SKM-1 treated with dmso at 0.1 percent for 144 hours (cell line): ENCODE data around the gene LINC00237.

ENCODE experiments used
- DNase-seq: peaks from one replicate; lab custom pipeline; 2025; ENCODE audit not compliant: unreplicated experiment; lab: John Stamatoyannopoulos, UW

Gene LINC00237

DNA sequence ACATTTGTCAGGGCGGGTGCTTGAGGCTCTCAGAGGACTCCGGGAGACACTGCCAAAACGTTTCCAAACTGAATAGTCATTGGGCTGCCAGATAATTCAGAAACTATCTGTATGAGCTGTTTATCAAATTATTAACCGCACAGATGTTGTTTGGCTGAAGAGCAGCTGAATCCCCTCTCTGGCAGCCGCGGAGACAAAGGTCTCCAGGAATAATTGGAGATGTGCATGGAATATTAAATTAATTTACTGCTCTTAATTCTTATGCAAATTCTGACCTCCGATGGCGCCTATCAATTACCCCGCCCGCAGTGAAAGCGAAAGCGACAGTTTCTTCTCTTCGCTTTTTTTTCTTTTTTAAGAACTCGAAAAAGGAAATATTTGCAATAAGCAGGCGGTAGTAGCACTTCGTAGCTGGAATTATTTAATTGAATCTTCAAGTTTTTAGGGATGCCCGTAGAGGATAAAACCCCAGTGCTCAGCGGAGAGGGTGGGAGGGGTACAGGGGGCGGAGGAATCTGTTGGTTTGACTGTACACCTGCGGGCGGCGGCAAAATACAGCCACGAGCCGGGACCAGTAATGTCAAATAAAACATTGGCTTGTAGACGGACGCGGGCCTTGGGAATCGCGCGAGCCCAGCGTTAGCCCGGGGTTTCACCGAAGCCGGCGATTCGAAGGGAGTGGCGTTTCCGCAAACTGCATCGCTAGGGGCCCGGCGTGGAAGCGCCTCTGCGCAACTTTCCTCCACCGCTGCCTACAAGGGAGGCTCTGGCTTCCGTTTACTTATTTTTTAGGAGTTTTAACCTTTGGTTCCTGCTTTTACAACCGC lies 6.2 kb downstream of the LINC00237 start:
- DNase-seq: peak; percentile 88

DNA sequence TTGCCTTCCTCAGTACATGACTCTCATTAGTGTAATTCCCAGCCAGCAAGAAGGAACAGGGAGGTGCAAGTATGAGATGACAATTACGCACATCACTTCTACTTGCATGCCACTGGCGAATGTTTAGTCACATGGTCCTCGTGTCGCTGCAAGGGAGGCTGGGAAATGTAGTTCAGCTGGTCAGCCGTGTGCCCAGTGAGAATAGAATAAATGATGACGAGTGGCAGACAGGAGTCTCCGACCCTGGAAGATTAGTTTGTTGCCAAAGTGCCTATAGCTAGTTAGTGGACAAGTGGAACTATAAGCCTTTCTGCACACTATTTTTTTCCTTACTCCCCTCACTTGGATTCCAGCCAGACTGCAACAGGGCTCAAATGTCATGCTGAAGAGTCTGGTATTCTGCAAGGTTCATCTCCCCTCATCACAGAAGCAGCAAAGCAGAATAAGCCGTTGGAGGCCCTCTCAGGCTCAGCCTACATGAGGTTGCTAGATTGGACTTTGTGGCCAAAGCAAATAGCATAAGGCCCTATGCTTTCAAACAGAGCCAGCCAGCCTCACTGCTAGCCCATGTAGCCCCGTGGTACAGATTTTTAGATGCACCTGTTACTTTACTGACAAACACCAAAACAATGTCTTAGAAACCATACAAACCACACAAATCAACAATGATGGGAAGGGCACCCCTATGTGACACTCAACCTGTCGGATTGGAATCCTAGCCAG lies 9.7 kb downstream of the LINC00237 start:
- no peak for DNase-seq

DNA sequence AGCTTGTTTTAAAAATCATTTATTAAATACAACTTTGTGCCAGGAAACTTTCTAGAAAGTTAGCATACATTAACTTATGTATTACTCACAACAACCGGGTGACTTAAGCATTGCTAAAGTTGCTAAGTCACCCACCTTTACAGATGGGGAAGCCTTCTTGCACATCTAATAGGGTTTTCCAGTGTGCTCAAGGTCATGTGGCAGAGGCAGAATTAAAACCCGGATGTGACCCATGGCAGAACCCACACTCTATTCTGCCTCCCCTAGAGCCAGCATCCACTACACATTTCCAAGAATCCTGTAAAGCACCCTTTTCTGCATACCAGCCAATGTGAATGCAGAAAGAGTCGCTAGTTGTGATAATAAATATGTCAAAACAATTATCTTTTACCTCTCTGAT lies 13.4 kb downstream of the LINC00237 start:
- no peak for DNase-seq

DNA sequence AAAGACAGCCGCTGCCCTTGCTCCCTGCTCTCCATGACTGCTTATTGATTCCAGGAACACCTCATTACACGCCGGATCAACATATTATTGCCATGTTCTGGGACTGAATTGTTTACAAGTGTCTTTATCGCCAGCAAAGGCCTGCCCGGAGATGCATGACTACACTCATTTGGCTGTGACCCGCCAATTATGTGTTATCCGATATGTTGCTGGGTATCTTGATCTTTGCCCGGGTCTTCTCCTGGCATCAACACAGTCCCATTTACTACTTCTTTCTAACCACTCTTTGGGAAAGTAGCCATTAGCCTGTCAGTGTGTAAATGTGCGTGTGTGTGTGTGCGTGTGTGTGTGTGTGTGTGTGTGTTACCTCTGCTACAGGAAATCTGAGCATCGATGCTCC lies 15.4 kb downstream of the LINC00237 start:
- DNase-seq: no peak

DNA sequence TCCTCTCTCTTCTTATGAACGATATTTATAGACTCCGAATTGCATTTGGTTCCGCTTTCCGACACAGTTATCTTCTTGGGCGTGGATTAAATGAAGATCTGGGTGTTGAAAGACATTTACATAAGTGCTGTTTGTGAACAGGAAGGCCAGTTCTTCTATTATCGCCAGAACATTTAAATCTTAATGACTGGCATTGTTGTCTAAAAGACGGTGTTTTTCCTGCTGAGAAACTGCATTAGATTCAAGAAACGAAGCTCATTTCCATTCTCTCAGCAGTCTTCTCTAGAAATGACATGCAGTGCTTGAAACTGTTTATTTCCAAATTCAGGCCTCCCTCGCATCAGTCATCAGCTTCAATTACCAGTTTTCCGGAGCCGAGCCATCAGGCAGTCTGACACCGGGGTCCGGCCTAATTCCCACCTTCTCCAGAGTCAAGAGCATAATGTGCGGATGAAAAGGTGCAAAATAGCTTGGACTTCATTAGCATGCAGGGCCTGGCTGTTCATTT lies 16.0 kb downstream of the LINC00237 start:
- DNase-seq: peak; percentile 82

DNA sequence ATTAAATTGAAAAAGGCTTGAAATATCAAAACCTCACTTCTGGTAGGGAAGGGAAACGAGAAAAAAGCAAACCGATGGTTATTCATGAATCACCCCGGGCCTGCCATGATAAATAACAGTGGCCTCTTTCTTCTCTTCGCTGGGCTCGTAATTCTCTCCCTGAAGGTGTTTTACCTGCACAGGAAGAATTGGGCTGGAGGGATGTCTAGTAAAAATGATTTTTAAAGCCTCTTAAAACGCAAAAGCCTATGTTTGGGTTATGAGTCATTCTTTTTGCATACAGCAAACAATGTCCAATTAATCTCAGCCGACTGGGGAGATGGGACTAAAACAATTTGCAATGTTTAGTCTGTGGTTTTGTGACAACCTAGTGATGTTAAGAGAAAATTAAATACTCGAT lies 16.8 kb downstream of the LINC00237 start:
- DNase-seq: no peak

DNA sequence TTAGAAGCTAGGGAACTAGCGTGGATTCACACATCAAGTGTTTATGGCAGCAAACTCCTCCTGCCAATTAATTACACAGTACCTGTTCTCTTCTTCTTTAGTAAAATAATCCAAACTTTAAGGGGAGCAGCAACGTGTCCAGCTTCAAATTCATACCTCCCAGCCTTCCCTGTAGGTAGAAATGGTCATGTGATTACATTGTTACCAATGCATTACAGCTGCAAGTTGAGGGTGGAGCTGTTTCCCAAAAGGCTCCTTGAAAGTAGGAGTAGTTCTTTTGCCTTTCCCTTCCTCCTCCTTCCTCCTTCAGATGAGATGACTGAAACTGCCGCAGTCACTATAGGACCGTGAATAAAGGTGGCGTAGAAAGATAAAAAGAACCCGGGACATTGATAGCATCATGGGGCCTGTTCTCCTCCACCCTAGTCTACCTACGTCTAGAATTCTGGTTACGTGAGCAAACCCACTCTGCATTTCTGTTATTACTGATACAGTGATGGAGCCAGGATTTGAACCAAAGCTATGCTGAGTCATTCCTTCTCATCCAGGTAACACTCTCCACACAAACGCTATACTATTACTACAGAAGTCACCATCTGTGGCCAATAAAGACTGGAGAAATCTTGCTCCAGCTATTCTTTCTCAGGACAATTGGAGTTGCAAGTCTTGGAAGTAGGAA lies 18.2 kb downstream of the LINC00237 start:
- no peak for DNase-seq

DNA sequence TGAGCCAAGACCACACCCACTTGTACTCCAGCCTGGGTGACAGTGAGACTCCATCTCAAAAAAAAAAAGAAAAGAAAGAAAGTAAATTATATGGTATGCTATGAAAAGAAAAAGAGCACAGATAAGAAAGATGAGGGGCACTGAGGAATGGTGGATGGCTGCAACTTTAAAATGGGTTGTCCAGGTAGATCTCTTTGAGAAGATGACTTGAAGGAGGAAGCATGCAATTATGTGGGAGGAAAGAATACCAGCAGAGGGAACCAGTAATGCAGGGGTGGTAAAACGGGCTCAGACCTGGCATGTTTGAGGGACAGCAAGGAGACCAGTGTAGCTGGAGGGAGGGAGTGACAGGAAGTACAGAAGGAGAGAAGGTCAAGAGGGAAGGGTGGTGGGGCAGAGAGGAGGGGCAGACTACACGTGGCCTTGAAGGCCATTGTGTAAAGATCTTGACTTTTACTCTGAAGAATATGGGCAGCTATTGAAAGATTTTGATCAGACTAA lies 22.3 kb downstream of the LINC00237 start:
- no peak for DNase-seq

DNA sequence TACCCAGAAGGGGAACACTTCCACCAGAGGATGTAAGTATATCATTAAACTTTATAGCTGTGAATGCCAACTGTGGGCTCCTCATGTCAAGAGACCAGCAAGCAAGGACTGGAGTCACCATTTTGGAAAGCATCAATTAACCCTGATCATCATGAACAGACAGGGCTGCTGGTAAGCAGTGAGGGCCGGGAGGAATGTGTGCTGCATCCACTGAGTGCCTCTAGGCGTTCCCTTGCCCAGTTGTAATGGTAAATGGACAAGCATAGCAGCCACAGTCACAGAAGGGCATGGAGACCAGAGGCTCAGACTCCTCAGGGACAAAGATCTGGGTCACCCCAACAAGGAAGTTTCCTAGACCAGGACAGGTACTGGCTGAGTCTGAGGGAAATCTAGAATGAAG lies 23.6 kb downstream of the LINC00237 start:
- DNase-seq: no peak

DNA sequence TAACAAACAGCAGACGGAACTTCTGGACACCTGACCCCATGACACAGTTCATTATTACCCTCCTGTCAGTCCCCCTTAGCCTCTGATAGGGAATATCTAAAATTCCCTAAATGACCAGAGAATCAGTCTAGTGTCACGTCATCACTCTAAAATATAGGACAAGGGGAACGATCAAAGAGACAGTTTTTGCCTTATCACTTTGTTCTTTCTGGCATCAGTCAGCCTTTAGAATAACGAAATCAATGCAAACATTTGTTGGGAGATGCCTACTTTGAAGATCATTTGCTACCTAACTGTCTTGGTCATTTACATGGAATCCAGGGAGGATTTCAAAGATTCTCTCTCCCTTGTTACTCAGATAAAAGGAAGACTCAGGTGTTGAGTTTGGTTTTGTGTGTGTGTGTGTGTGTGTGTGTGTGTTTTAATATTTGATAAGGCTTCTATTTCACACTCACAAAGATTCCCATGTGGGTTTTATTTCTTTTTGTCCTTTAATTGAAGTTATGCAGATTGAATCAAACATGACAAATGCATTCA lies 28.3 kb downstream of the LINC00237 start:
- no peak for DNase-seq

DNA sequence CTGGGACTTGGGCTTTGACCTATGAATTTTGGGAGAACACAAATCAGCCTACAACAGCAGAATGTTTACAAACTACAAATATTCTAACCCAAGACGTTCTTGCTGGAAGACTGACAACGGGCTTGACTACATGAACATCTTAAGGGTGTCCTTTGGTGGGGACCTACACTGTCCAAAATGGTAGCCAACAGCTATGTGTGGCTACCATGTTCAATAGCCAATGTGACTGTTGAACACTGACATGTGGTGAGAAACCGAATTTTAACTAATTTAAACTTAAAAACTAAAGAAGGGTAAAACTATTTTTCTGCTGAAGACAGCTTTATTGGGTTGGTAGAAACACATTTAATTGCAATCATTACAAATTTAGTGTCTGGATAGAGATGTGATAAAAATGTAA lies 30.1 kb downstream of the LINC00237 start:
- no peak for DNase-seq

DNA sequence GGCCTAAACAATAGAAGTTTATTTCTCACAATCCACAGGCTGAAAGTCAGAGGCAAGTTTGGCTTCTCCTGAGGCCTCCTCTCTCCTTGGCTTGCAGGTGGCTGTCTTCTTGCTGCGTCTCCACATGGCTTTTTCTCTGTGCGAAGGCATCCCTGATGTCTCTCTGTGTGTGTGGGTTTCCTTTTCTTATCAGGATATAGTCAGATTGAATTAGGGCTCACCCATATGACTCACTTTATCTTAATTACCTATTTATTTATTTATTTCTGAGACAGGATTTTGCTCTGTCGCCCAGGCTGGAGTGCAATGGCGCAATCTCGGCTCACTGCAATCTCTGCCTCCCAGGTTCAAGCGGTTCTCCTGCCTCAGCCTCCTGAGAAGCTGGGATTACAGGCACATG lies 30.7 kb downstream of the LINC00237 start:
- no peak for DNase-seq

DNA sequence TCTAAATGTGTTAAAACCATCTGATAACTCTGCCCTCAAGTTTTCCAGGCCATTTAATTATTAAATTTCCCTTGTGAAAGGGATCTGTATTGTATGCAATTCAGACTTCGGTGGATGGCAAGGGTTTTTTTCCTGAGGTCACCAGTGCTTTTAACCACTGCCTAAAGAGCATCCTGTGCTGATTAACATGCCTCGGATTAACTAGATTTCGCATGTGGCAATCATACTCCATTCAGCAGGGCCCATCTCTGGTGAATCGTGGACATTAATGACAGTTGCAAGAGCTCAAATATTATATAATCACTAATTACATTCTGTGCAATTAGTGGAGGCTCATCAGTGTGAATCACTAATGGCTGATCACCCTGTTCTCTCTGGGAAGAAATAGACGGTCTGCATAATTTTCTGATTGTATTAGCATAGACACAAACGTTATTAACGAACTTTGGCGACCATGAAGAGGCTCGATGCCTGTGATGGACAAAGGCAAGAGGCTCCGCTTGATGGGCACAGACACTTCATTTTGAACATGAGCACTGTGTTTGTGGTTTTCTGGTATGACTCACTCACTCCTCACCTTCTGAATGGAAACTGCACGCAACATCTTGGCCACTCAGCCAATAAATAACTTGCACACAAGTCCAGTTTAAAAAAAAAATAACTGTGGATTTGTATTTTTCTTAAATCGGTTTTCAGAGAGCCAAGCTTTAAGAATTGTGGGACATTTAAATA lies 31.4 kb downstream of the LINC00237 start:
- no peak for DNase-seq

DNA sequence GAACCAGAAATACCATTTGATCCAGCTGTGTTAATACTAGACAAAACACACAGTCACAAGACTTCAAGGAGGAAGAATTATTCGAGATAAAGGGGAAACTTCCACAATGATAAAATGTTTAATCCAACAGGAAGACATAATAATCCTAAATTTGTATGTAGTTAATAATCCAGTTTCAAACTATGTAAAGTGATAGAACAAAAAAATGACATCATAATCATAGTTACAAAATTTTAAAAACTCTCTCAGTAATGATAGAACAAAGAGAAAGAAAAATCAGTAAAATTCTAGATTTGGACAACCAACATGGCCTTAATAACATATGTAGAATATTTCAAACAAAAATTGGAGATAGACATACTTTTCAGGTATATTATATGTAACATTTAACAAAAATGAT lies 38.9 kb downstream of the LINC00237 start:
- no peak for DNase-seq

DNA sequence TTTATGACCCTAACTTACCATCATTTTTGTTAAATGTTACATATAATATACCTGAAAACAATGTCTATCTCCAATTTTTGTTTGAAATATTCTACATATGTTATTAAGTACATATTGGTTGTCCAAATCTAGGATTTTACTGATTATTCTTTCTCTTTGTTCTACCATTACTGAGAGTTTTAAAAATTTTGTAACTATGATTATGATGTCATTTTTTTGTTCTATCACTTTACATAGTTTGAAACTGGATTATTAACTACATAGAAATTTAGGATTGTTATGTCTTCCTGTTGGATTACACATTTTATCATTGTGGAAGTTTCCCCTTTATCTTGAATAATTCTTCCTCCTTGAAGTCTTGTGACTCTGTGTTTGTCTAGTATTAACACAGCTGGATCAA lies 41.2 kb downstream of the LINC00237 start:
- no peak for DNase-seq

DNA sequence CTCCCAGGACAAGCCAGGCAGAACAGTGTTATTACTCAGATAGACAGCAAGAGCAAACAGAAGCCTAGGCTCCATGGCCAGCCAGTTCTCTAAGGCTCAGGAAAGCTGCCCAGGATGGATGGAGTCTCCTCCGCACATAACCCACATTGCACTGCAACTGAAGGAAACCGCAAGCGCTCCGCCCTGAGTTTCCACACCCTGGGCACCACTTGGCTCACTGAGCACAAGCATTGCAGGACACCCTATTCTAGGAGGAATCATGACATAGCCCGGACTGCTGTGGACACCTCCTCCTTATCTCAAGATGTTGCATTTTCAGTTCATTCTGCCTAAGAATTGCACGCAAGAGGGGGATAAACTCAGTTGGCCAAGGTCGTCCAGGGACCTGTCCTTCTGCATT lies 42.9 kb downstream of the LINC00237 start:
- DNase-seq: no peak

DNA sequence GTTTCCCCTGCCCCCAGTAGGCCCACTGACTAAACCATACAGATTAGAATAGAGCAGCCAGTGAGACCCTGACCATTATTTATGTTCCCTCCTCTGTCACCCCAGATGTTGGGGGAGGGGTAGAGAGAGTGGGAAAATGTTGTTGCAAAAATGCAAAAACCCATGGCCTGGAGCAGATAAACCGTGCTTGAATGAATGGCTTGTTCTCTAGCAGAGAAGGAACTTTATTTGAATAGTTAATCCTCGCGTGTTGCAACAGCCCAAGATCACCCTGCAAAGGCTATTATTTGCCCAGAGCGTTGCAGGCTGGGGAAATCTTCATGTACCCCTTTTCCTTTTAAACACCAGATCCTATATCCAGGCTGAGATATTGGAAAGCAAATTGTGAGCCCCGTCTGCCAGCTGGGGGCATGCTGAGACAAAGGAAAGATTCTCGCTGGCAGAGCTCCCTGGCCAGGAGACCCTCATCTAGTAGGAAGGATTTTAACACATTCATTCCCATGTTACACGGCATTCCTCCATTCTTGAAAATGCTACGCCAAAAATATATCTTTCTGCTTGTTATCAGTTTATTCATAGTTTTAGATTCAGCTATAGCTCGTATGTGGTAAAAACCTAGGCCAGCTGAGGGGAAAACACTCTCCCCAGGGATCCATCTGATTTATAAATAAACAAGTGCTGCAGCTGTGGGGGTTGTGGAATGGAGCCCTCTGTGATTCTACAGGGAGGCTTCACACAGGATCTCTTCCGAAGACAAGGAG lies 53.0 kb downstream of the LINC00237 start:
- peak; percentile 22 for DNase-seq

DNA sequence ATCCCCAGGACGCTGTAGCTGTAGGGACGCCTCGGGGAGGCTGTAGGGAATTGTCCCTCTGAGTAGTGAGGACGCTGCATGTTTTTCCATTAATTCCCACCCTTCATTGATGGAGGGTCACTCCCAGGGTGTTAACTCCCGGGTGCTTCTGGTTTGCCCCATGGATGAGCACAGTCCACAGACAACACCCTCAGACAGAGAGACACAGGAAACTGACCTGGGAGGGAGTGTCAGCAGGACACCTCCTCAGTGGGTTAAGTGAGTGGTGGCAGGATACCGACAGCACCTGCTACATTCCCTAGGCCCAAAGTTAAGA lies 53.5 kb downstream of the LINC00237 start:
- DNase-seq: no peak

DNA sequence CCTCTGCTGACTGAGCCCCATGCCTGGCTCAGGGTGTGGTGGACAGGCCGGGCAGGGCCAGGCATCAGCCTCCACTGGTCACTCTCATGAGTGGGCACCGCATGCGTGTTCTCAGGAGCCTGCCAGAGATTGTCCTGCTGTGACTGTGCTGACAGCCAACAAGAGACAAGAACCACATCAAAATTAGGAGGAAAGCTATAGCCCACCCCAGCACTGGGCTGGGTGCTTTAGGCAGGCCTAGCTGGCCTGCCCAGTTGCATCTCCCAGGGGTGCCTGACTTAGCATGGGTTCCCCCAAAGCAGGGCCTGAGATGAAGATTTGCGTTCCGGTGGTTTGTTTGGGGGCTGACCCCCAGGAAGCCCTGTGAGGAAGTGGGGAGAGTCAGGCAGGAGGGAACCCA lies 53.9 kb downstream of the LINC00237 start:
- DNase-seq: no peak

DNA sequence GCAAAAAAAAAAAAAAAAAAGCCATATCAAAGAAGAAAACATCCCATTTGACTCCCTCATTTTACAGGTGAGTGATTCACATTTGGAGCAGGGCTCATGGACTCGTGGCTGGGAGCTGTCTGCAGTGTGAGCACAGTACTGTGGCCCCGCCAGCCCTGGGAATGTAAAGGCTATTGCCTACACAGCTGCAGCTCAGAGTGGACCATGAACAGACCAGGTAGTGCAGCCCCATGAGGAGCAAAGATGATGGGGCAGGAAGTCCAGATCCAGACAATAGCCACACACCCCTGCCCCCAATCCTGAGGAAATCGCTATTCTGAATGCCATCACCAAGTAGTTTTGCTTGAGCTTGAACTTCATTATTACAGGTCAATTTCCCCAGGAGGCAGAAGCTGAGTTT lies 55.4 kb downstream of the LINC00237 start:
- DNase-seq: no peak
